ENCODE data around the gene MEF2C.

Gene MEF2C

GRCh38 chr5:88671505-88672499, 211.2 kb downstream of the MEF2C start:
- DNase-seq, result no peak

GRCh38 chr5:88671106-88671504, 211.9 kb downstream of the MEF2C start:
- no peak for DNase-seq

- no peak for DNase-seq
Measured at GRCh38 chr5:88670461-88670860, 212.5 kb downstream of the MEF2C start.

- DNase-seq, result no peak
Measured at GRCh38 chr5:88669371-88670050, 213.5 kb downstream of the MEF2C start.

- no peak for DNase-seq
Measured at GRCh38 chr5:88667496-88668201, 215.3 kb downstream of the MEF2C start.

Data from inflammatory macrophage treated with lipopolysaccharide for 4 hours (primary cell).